Measurements from ENCODE around the gene EPHB1. TPM values are rescaled to one million over a fixed set of nuclear protein-coding genes. Genes with fewer than 3 reads are reported as not detected.

Gene EPHB1
- total and polyA plus RNA-seq, 2 donors (not counting 3 experiments of a cell fraction or from before 2014, with no cell fraction given), result 1.3 to 5.2 TPM

- dilution Hi-C loops (cut with MboI; ENCODE audit: extremely low pct_ligation_motif_present, low sequenced_read_pairs) (no loop called here), intact Hi-C loops (cut with micrococcal nuclease) (no loop called here)
- H3K36me3 ChIP-seq (ENCODE audit: control insufficient read depth in 2 of 2, extremely low read depth in 1 of 2, insufficient read depth in 2 of 2, low read length in 2 of 2), result no peaks in the 10 kb centered on the region
- peaks cover 3% of the 10 kb centered on the region for H3K9me3 ChIP-seq (replicated peaks; ENCODE audit: control insufficient read depth, insufficient read depth, low read length)
- H4K20me1 ChIP-seq (replicated peaks; ENCODE audit: control insufficient read depth, extremely low read depth, insufficient read depth, low read length), result no peaks in the 10 kb centered on the region
- no peak overlapping the region for H3K4me2 ChIP-seq (ENCODE audit: insufficient read depth, low read length)
- H3K4me3 ChIP-seq (replicated peaks in 1 of 3; ENCODE audit: insufficient read depth in 1 of 3, low read depth in 1 of 3, low read length in 3 of 3), result no peak overlapping the region
- DNase-seq (ENCODE audit: low read depth, low spot score) (no peak), FAIRE-seq (no peak)
- H3K4me1 ChIP-seq (ENCODE audit: control insufficient read depth, extremely low read depth, insufficient read depth, low read length), result no peaks in the 10 kb centered on the region
- no peaks in the 10 kb centered on the region for H3K79me2 ChIP-seq (ENCODE audit: control insufficient read depth, insufficient read depth, low read length)
- H3K27me3 ChIP-seq (ENCODE audit: control insufficient read depth in 2 of 2, insufficient read depth in 2 of 2, low read length in 2 of 2), result no peaks in the 10 kb centered on the region
- POLR2A ChIA-PET, result no interaction called here
- no TSS peak for BruUV-seq (replicated peaks)
- no peak overlapping the region for H3K9ac ChIP-seq (replicated peaks; ENCODE audit: extremely low read depth, insufficient read depth, low read length)
- H3K27ac ChIP-seq (ENCODE audit: insufficient read depth, low read depth, low read length), result no peak overlapping the region
- H2AFZ ChIP-seq (ENCODE audit: low read depth, low read length), result no peak overlapping the region
- H3K9me1 ChIP-seq (replicated peaks; ENCODE audit: control insufficient read depth, extremely low read depth, insufficient read depth, low read length), result no peaks in the 10 kb centered on the region
- CTCF ChIA-PET, result no interaction called here
- TF ChIP-seq EZH2 (IDR thresholded peaks at IDR 0.05; ENCODE audit: borderline replicate concordance, low read depth, low read length, severe bottlenecking) (no peak), POLR2AphosphoS5 (IDR thresholded peaks at IDR 0.05; ENCODE audit: insufficient read depth, low read depth, low read length) (no peak), CTCF (IDR thresholded peaks at IDR 0.05; ENCODE audit: extremely low read depth in 1 of 2, insufficient read depth in 1 of 2, low read depth in 1 of 2, low read length in 2 of 2) (no peak), JUN (IDR thresholded peaks at IDR 0.05; ENCODE audit: borderline replicate concordance, insufficient read depth, insufficient read length, low read depth) (no peak), MYC (IDR thresholded peaks at IDR 0.05; ENCODE audit: low read depth, low read length) (no peak), FOS (IDR thresholded peaks at IDR 0.05; ENCODE audit: borderline replicate concordance, insufficient read depth, low read length) (no peak), MAX (IDR thresholded peaks at IDR 0.05; ENCODE audit: insufficient read depth, insufficient read length) (no peak), POLR2A (IDR thresholded peaks at IDR 0.05; ENCODE audit: low read depth, low read length) (no peak), GATA2 (IDR thresholded peaks at IDR 0.05; ENCODE audit: insufficient read depth, insufficient read length, low read depth, low read length) (no peak)
Measured at GRCh38 chr3:135191708-135192107, 396.6 kb downstream of the EPHB1 start.
